ENCODE results near the gene GPC2.
"Not testable (repeated sequence)": the region's sequence is repeated elsewhere in the genome, so short reads cannot be mapped to it uniquely, and the experiment has no call there.

Gene GPC2

DNA sequence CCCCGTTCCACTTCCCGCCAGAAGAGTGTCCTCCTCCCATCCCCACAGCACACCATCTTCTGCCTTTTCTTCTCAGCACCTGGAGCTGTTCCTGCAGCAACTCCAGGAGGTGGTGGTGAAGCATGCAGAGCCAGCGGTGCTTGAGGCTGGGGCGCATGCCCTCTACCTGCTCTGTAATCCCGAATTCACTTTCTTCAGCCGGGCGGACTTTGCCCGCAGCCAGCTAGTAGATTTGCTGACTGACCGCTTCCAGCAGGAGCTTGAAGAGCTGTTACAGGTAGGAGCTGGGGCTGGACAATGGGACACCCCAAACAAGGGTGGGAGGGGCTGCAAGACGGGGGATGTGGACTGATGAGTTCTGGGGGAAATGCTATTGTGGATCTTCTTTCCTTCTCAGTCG, 23.5 kb upstream of the GPC2 start:
- in situ Hi-C loops (cut with MboI; ENCODE audit: low pct_unique_long_range_greater_than_20kb, low sequenced_read_pairs, unreplicated experiment): no loop called here
- no peak for DNase-seq (ENCODE audit: low spot score)
- TF ChIP-seq, protein P1, sequence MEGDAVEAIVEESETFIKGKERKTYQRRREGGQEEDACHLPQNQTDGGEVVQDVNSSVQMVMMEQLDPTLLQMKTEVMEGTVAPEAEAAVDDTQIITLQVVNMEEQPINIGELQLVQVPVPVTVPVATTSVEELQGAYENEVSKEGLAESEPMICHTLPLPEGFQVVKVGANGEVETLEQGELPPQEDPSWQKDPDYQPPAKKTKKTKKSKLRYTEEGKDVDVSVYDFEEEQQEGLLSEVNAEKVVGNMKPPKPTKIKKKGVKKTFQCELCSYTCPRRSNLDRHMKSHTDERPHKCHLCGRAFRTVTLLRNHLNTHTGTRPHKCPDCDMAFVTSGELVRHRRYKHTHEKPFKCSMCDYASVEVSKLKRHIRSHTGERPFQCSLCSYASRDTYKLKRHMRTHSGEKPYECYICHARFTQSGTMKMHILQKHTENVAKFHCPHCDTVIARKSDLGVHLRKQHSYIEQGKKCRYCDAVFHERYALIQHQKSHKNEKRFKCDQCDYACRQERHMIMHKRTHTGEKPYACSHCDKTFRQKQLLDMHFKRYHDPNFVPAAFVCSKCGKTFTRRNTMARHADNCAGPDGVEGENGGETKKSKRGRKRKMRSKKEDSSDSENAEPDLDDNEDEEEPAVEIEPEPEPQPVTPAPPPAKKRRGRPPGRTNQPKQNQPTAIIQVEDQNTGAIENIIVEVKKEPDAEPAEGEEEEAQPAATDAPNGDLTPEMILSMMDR (IDR thresholded peaks at IDR 0.05; ENCODE audit: extremely low read depth, insufficient read depth, missing control alignments): no peak

DNA sequence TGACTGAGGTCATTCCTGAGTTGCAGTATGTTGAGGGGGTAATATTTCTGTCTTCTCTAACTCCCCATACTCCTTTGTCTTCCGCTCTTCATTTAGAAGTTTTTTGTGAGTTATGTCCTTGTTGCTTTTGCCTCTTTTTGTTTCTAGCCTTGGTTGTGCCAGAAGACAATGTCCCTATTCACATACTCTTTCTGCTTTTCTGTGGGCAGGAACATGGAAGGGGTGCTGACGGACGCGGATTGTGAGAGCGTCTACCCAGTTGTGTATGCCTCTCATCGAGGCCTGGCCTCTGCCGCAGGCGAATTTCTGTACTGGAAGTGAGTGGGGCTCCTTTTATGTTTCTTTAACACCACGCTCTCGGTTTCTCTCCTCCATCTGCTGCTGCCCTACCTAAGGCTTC, 21.1 kb upstream of the GPC2 start:
- DNase-seq (ENCODE audit: low spot score): no peak
- in situ Hi-C loops (cut with MboI; ENCODE audit: low pct_unique_long_range_greater_than_20kb, low sequenced_read_pairs, unreplicated experiment): no loop called here
- TF ChIP-seq, protein P1 (IDR thresholded peaks at IDR 0.05; ENCODE audit: extremely low read depth, insufficient read depth, missing control alignments): no peak

- in situ Hi-C loops (cut with MboI; ENCODE audit: low pct_unique_long_range_greater_than_20kb, low sequenced_read_pairs, unreplicated experiment): not testable (repeated sequence)
- DNase-seq (ENCODE audit: low spot score): peak; percentile 64
Measured at GRCh38 chr7:100195901-100196322, 18.7 kb upstream of the GPC2 start.

- no peak for DNase-seq (ENCODE audit: low spot score)
- TF ChIP-seq, protein P1 (IDR thresholded peaks at IDR 0.05; ENCODE audit: extremely low read depth, insufficient read depth, missing control alignments): no peak
- in situ Hi-C loops (cut with MboI; ENCODE audit: low pct_unique_long_range_greater_than_20kb, low sequenced_read_pairs, unreplicated experiment): no loop called here
Measured at GRCh38 chr7:100195222-100195621, 18.0 kb upstream of the GPC2 start.

- TF ChIP-seq, protein P1 (IDR thresholded peaks at IDR 0.05; ENCODE audit: extremely low read depth, insufficient read depth, missing control alignments): no peak
- DNase-seq (ENCODE audit: low spot score): no peak
- in situ Hi-C loops (cut with MboI; ENCODE audit: low pct_unique_long_range_greater_than_20kb, low sequenced_read_pairs, unreplicated experiment): no loop called here
Measured at GRCh38 chr7:100192969-100193368, 15.8 kb upstream of the GPC2 start.

DNA sequence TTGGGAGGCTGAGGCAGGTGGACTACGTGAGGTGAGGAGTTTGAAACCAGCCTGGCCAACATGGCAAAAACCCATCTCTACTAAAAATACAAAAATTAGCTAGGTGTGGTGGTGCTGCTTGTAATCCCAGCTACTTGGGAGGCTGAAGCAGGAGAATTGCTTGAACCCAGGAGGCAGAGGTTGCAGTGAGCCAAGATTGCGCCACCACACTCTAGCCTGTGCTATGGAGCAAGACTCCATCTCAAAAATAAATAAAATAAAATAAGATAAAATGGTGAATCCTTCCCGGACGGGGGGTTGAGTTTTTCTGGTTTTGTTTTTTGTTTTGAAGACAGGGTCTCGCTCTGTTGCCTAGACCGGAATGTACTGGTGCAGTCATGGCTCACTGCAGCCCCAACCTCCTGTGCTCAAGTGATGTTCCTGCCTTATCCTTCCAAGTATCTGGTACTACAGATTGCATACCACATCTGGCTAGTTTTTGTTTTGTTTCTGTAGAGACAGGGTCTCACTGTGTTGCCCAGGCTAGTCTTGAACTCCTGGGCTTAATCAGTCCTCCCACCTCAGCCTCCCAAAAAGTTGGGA, 15.2 kb upstream of the GPC2 start:
- DNase-seq (ENCODE audit: low spot score); in situ Hi-C loops (cut with MboI; ENCODE audit: low pct_unique_long_range_greater_than_20kb, low sequenced_read_pairs, unreplicated experiment): not testable (repeated sequence)

DNA sequence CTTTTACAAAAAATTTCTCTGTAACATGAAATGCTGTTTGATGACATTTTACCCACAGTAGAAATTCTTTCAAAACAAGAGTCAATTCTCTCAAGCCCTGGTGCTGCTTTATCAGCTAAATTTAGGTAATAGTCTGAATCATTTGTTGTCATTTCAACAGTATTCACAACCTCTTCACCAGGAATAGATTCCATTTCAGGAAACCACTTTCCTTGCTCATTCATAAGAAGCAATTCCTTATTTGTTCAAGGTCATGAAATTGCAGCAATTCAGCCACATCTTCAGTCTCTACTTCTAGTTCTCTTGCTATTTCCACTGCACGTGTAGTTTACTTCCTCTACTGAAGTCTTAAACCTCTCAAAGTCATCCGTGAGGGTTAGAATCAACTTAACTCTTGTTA, 14.6 kb upstream of the GPC2 start:
- TF ChIP-seq, protein P1 (IDR thresholded peaks at IDR 0.05; ENCODE audit: extremely low read depth, insufficient read depth, missing control alignments): no peak
- in situ Hi-C loops (cut with MboI; ENCODE audit: low pct_unique_long_range_greater_than_20kb, low sequenced_read_pairs, unreplicated experiment): no loop called here
- no peak for DNase-seq (ENCODE audit: low spot score)

Data from GM13977 (cell line).